Measurements from ENCODE around the gene GORASP2.

GORASP2 gene

GRCh38 chr2:170923799-170924198, 5.3 kb upstream of the GORASP2 start:
- no peak for DNase-seq

GRCh38 chr2:170924969-170925368, 4.1 kb upstream of the GORASP2 start:
- no peak for DNase-seq

GRCh38 chr2:170925923-170926322, 3.1 kb upstream of the GORASP2 start:
- DNase-seq: no peak

GRCh38 chr2:170926743-170927297, 2.2 kb upstream of the GORASP2 start:
- no peak for DNase-seq

GRCh38 chr2:170928036-170928823, 823 bp upstream of the GORASP2 start:
- DNase-seq: no peak

GRCh38 chr2:170929686-170930050, 615 bp downstream of the GORASP2 start:
- DNase-seq: peak; percentile 34

- DNase-seq: peak; percentile 39
These were observed 1.3 kb downstream of the GORASP2 start for GRCh38 chr2:170930131-170930990.

GRCh38 chr2:170930991-170931266, 1.9 kb downstream of the GORASP2 start:
- DNase-seq: no peak

GRCh38 chr2:170932166-170932565, 3.1 kb downstream of the GORASP2 start:
- no peak for DNase-seq

GRCh38 chr2:170932948-170933347, 3.9 kb downstream of the GORASP2 start:
- DNase-seq: no peak

- no peak for DNase-seq
These were observed 8.8 kb downstream of the GORASP2 start for GRCh38 chr2:170937709-170938379.

- DNase-seq: no peak
These were observed 11.0 kb downstream of the GORASP2 start for GRCh38 chr2:170940066-170940465.

GRCh38 chr2:170942615-170943014, 13.6 kb downstream of the GORASP2 start:
- DNase-seq: no peak

- DNase-seq: no peak
These were observed 14.0 kb downstream of the GORASP2 start for GRCh38 chr2:170943041-170943440.

- DNase-seq: no peak
These were observed 14.5 kb downstream of the GORASP2 start for GRCh38 chr2:170943596-170943995.

- DNase-seq: no peak
These were observed 15.5 kb downstream of the GORASP2 start for GRCh38 chr2:170944545-170944944.

GRCh38 chr2:170949415-170949814, 20.4 kb downstream of the GORASP2 start:
- no peak for DNase-seq

GRCh38 chr2:170950221-170950761, 21.2 kb downstream of the GORASP2 start:
- DNase-seq: no peak

GRCh38 chr2:170953941-170954340, 24.9 kb downstream of the GORASP2 start:
- no peak for DNase-seq

- DNase-seq: no peak
These were observed 34.3 kb downstream of the GORASP2 start for GRCh38 chr2:170963386-170963785.

- DNase-seq: no peak
These were observed 36.6 kb downstream of the GORASP2 start for GRCh38 chr2:170965446-170966225.
